H54 (cell line): ENCODE results near the gene ANKLE1.

ENCODE experiments used
- DNase-seq: peaks from one replicate; pipeline ENCODE4 v3.0.0; 2011; ENCODE audit warnings: low spot score, mixed read lengths; ENCODE audit not compliant: insufficient read length
- FAIRE-seq: peaks from 3 replicates; lab custom pipeline; 2011; peaks lifted over from hg19 to GRCh38; lab: Jason Lieb, UNC
- POLR2A ChIP-seq: IDR thresholded peaks from 2 replicates; pipeline ENCODE4 v1.6.1; 2011; ENCODE audit warnings: low read depth, mild to moderate bottlenecking, low read length

The ANKLE1 gene

GRCh38 chr19:17242431-17243208 is 39.1 kb upstream of the ANKLE1 start:
- no peak for FAIRE-seq
- no peak for DNase-seq
- no peak for TF ChIP-seq POLR2A

- FAIRE-seq (no peak), DNase-seq (no peak)
- TF ChIP-seq POLR2A, result no peak
These were observed 38.4 kb upstream of the ANKLE1 start for GRCh38 chr19:17243211-17243829.

- DNase-seq, result peak; percentile 76
These were observed 37.7 kb upstream of the ANKLE1 start for GRCh38 chr19:17243830-17244617.

GRCh38 chr19:17244618-17245534 is 36.8 kb upstream of the ANKLE1 start:
- FAIRE-seq (no peak), DNase-seq (no peak)
- TF ChIP-seq POLR2A, result no peak

More at GRCh38 chr19:17243830-17244617, 37.7 kb upstream of the ANKLE1 start:
- no peak for FAIRE-seq
- TF ChIP-seq POLR2A, result 0 out of 2 replicates have a peak, but pooled peaks have one; percentile 5

GRCh38 chr19:17245535-17245984 is 36.1 kb upstream of the ANKLE1 start, which contains the start of gene NR2F6:
Gene NR2F6 (minus strand): TSS chr19:17245919. CDS start chr19:17245220, 699 bp downstream.
- TF ChIP-seq POLR2A, result peak; percentile 67
- DNase-seq, result no peak
- no peak for FAIRE-seq

GRCh38 chr19:17246681-17247425 is 34.8 kb upstream of the ANKLE1 start:
- no peak for TF ChIP-seq POLR2A
- FAIRE-seq (no peak), DNase-seq (no peak)

- no peak for DNase-seq
- no peak for FAIRE-seq
- TF ChIP-seq POLR2A, result no peak
These were observed 33.5 kb upstream of the ANKLE1 start for GRCh38 chr19:17248011-17248776.

- DNase-seq, result no peak
- no peak for TF ChIP-seq POLR2A
- FAIRE-seq, result no peak
These were observed 31.7 kb upstream of the ANKLE1 start for GRCh38 chr19:17249887-17250548.

- FAIRE-seq (no peak), DNase-seq (no peak)
- TF ChIP-seq POLR2A, result no peak
These were observed 27.1 kb upstream of the ANKLE1 start for GRCh38 chr19:17254636-17255035.

GRCh38 chr19:17255150-17255621 is 26.5 kb upstream of the ANKLE1 start:
- DNase-seq (no peak), FAIRE-seq (no peak)
- no peak for TF ChIP-seq POLR2A

- no peak for FAIRE-seq
- DNase-seq, result no peak
- TF ChIP-seq POLR2A, result no peak
These were observed 25.6 kb upstream of the ANKLE1 start for GRCh38 chr19:17256130-17256529.
